Mesenchymal stem cell (in vitro differentiated cells and primary cell): ENCODE data around the gene FBXL2.
"Not testable (repeated sequence)": the region's sequence is repeated elsewhere in the genome, so short reads cannot be mapped to it uniquely, and the experiment has no call there.

Experiments
- DNase-seq: peaks from one replicate; pipeline ENCODE4 v3.0.0-alpha.2; 2013
- H2AFZ ChIP-seq: one replicate; pipeline ENCODE4 v1.6.1; 2013; ENCODE audit warnings: low read depth, mild to moderate bottlenecking, control low read depth, inconsistent platforms, low read length, moderate library complexity
- H2AK5ac ChIP-seq: 2 replicates; pipeline ENCODE4 v1.6.1; 2013; ENCODE audit warnings: low read length, moderate library complexity, mild to moderate bottlenecking, inconsistent platforms; ENCODE audit not compliant: severe bottlenecking
- H2BK120ac ChIP-seq: one replicate; pipeline ENCODE4 v1.6.1; 2013; ENCODE audit warnings: low read depth, mild to moderate bottlenecking, inconsistent platforms, low read length, moderate library complexity
- H2BK12ac ChIP-seq, 2 experiments: one replicate each; pipeline ENCODE4 v1.6.1; 2013; ENCODE audit warnings: inconsistent platforms in 2 of 2, low read length in 2 of 2, mild to moderate bottlenecking in 2 of 2, moderate library complexity in 2 of 2, control low read depth in 1 of 2
- H2BK15ac ChIP-seq: one replicate; pipeline ENCODE4 v1.6.1; 2013; ENCODE audit warnings: mild to moderate bottlenecking, low read depth, inconsistent platforms; ENCODE audit not compliant: poor library complexity, severe bottlenecking
- H2BK5ac ChIP-seq: 2 replicates; pipeline ENCODE4 v1.6.1; 2013; ENCODE audit warnings: low read depth, mild to moderate bottlenecking, low read length, control low read depth, inconsistent platforms; ENCODE audit not compliant: poor library complexity, severe bottlenecking
- H3K14ac ChIP-seq, 2 experiments: one replicate each; pipeline ENCODE4 v1.6.1; 2013; ENCODE audit warnings: inconsistent platforms in 2 of 2, low read length in 2 of 2, control low read depth in 1 of 2, mild to moderate bottlenecking in 1 of 2, moderate library complexity in 1 of 2
- H3K18ac ChIP-seq, 2 experiments: one replicate each; pipeline ENCODE4 v1.6.1; 2013; ENCODE audit warnings: inconsistent platforms in 2 of 2, low read length in 2 of 2, control low read depth in 1 of 2, low read depth in 1 of 2, mild to moderate bottlenecking in 1 of 2
- H3K23ac ChIP-seq, 2 experiments: one replicate each; pipeline ENCODE4 v1.6.1; 2013; ENCODE audit warnings: inconsistent platforms in 2 of 2, low read length in 2 of 2, mild to moderate bottlenecking in 2 of 2, moderate library complexity in 2 of 2, control low read depth in 1 of 2
- H3K27ac ChIP-seq: 2 replicates; pipeline ENCODE4 v1.5.1; 2013; ENCODE audit warnings: mild to moderate bottlenecking, moderate library complexity, low read length, control low read depth, inconsistent platforms; ENCODE audit not compliant: poor library complexity, severe bottlenecking
- H3K27me3 ChIP-seq, 2 experiments: 2 replicates each; pipeline versions ENCODE4 v1.6.1 to v1.7.0; 2013; ENCODE audit warnings: low read length in 2 of 2, mild to moderate bottlenecking in 2 of 2, moderate library complexity in 2 of 2, control low read depth in 1 of 2, inconsistent platforms in 1 of 2; ENCODE audit not compliant: control insufficient read depth in 1 of 2, insufficient read depth in 1 of 2
- H3K36me3 ChIP-seq, 2 experiments: 2 replicates each; pipeline versions ENCODE4 v1.6.1 to v1.7.0; 2013; ENCODE audit warnings: low read length in 2 of 2, control low read depth in 1 of 2, inconsistent platforms in 1 of 2, low read depth in 1 of 2, mild to moderate bottlenecking in 1 of 2; ENCODE audit not compliant: insufficient read depth in 2 of 2, control insufficient read depth in 1 of 2
- H3K4ac ChIP-seq, 2 experiments: one replicate each; pipeline ENCODE4 v1.6.1; 2013; ENCODE audit warnings: inconsistent platforms in 2 of 2, low read length in 2 of 2, mild to moderate bottlenecking in 2 of 2, moderate library complexity in 2 of 2, control low read depth in 1 of 2, low read depth in 1 of 2
- H3K4me1 ChIP-seq: 2 replicates; pipeline ENCODE4 v1.6.1; 2013; ENCODE audit warnings: low read depth, low read length, control low read depth; ENCODE audit not compliant: control insufficient read depth, insufficient read depth
- H3K4me2 ChIP-seq: 2 replicates; pipeline ENCODE4 v1.6.1; 2013; ENCODE audit warnings: low read length, mild to moderate bottlenecking, inconsistent platforms; ENCODE audit not compliant: poor library complexity, severe bottlenecking
- H3K4me3 ChIP-seq, 2 experiments: 2 replicates each; pipeline versions ENCODE4 v1.5.1 to v1.7.0; 2013; ENCODE audit warnings: low read length in 2 of 2, mild to moderate bottlenecking in 2 of 2, control low read depth in 1 of 2, low read depth in 1 of 2; ENCODE audit not compliant: insufficient read depth in 1 of 2
- H3K79me1 ChIP-seq: replicated peaks from 2 replicates; pipeline ENCODE4 v1.6.1; 2013; ENCODE audit warnings: mild to moderate bottlenecking, control low read depth, low read length, inconsistent platforms; ENCODE audit not compliant: poor library complexity, severe bottlenecking
- H3K9ac ChIP-seq: 2 replicates; pipeline ENCODE4 v1.7.0; 2013; ENCODE audit warnings: mild to moderate bottlenecking, low read length, moderate library complexity
- H3K9me3 ChIP-seq: 2 replicates; pipeline ENCODE4 v1.7.0; 2013; ENCODE audit warnings: mild to moderate bottlenecking, low read length; ENCODE audit not compliant: control insufficient read depth
- H4K8ac ChIP-seq: one replicate; pipeline ENCODE4 v1.6.1; 2013; ENCODE audit warnings: inconsistent platforms, mild to moderate bottlenecking, low read length, moderate library complexity
- H4K91ac ChIP-seq: one replicate; pipeline ENCODE4 v1.6.1; 2013; ENCODE audit warnings: mild to moderate bottlenecking, low read length, inconsistent platforms
- WGBS: methylation state at CpG from one replicate; pipeline ENCODE4 v1.1.7; 2013; ENCODE audit warnings: mixed read lengths; 5-methylcytosine and 5-hydroxymethylcytosine counted together

The FBXL2 gene

DNA sequence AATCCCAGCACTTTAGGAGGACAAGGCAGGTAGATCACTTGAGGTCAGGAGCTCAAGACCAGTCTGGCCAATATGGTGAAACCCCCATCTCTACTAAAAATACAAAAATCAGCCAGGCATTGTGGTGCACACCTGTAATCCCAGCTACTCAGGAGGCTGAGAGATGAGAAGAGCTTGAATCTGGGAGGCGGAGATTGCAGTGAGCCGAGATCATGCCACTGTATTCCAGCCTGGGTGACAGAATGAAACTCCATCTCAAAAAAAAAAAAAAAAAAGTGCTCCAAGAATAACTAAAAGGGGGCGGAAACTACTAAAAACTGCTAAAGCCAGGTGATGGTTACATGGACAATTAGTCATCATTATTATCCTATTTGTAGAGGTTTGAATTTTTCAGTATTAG is 133.6 kb downstream of the FBXL2 start:
- H3K4ac ChIP-seq, H2BK15ac ChIP-seq, DNase-seq, H3K23ac ChIP-seq, H2BK120ac ChIP-seq, H3K9me3 ChIP-seq, H3K4me3 ChIP-seq, H2AFZ ChIP-seq, H2AK5ac ChIP-seq, H3K27me3 ChIP-seq, H2BK5ac ChIP-seq, H4K8ac ChIP-seq, H3K14ac ChIP-seq, H2BK12ac ChIP-seq, H4K91ac ChIP-seq, H3K18ac ChIP-seq, H3K4me1 ChIP-seq, H3K9ac ChIP-seq, H3K4me2 ChIP-seq, H3K27ac ChIP-seq: not testable (repeated sequence)
- peaks cover 26 to 90% of the 10 kb centered on the region in 2 experiments for H3K36me3 ChIP-seq
- 93% methylated on average over 2 of the region's 3 CpGs for WGBS
- peaks cover 25% of the 10 kb centered on the region for H3K79me1 ChIP-seq

DNA sequence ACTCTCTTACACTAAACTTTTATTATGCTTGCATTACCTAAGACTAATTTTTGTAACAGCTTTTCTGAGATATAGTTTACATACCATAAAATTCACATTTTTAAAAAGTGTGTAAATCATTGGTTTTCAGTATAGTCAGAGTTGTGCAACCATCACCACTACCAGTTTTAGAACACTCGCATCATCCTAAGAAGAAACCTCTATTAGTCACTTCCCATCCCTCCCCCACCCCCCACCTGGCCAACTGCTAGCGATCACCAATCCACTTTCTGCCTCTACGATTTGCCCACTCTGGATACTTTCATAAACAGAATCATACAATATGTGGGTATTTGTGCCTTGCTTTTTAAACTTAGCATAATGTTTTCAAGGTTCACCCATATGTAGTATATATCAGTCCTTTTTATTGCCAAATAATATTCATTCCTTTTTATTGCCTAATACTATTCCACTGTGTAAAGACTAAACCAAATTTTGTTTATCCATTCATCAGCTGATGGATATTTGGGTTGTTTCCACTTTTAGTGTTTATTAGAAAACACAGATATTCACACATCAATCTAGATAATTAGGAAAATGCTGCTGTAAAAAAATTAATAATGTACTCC is 139.9 kb downstream of the FBXL2 start:
- 33% methylated on average over 1 of the region's 3 CpGs for WGBS
- no peaks in the 10 kb centered on the region for H3K9me3 ChIP-seq
- no peak overlapping the region for H2BK12ac ChIP-seq

DNA sequence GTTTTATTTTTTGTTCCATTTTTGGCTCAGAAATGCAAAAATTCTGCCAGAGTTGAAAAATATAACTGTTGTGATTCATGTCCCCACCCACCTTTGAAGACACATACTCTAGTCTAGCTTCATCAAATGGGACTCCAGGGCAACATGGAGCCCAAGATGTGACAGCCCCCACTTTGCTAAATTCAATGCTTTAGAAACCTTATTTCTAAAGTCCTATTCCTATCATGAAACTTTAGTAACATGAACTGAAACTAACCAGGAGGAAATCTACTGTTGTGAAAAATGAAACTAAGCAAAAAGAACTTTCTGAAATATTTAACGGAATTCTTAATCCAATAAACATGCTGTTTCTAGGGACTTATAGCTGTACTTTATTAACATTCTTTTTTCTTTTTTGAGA is 142.7 kb downstream of the FBXL2 start:
- H2AK5ac ChIP-seq = no peak overlapping the region
- no peak overlapping the region for H3K27ac ChIP-seq
- H4K91ac ChIP-seq = no peak overlapping the region
- no peaks in the 10 kb centered on the region for H3K27me3 ChIP-seq
- no peak for DNase-seq
- 100% methylated on average over 1 of the region's 1 CpG for WGBS
- no peak overlapping the region for H3K23ac ChIP-seq
- H3K18ac ChIP-seq = no peak overlapping the region
- H2BK5ac ChIP-seq = no peak overlapping the region
- no peak overlapping the region for H3K14ac ChIP-seq
- H3K4me3 ChIP-seq = no peak overlapping the region
- H3K36me3 ChIP-seq = peaks cover 20 to 81% of the 10 kb centered on the region in 2 experiments
- no peak overlapping the region for H3K4me2 ChIP-seq
- no peak overlapping the region for H2BK12ac ChIP-seq
- H3K4me1 ChIP-seq = no peaks in the 10 kb centered on the region
- H4K8ac ChIP-seq = no peak overlapping the region
- no peaks in the 10 kb centered on the region for H3K9me3 ChIP-seq
- no peak overlapping the region for H3K9ac ChIP-seq
- no peak overlapping the region for H2BK120ac ChIP-seq
- no peak overlapping the region for H3K4ac ChIP-seq
- H3K79me1 ChIP-seq = peaks cover 20% of the 10 kb centered on the region
- no peak overlapping the region for H2BK15ac ChIP-seq
- H2AFZ ChIP-seq = no peak overlapping the region

More for the DNA sequence above, 139.9 kb downstream of the FBXL2 start:
- Histone ChIP-seq H2AFZ (no peak overlapping the region), H4K91ac (no peak overlapping the region), H2AK5ac (no peak overlapping the region), H3K23ac (no peak overlapping the region), H2BK15ac (no peak overlapping the region), H3K27ac (no peak overlapping the region), H3K27me3 (no peaks in the 10 kb centered on the region), H3K4me3 (no peak overlapping the region), H3K4me2 (no peak overlapping the region), H3K4ac (no peak overlapping the region), H2BK5ac (no peak overlapping the region), H4K8ac (no peak overlapping the region), H3K36me3 (peaks cover 29 to 78% of the 10 kb centered on the region in 2 experiments), H3K14ac (no peak overlapping the region), H2BK120ac (no peak overlapping the region), H3K18ac (no peak overlapping the region), H3K4me1 (no peaks in the 10 kb centered on the region), H3K79me1 (peaks cover 24% of the 10 kb centered on the region), H3K9ac (no peak overlapping the region)
- DNase-seq = peak; percentile 46

DNA sequence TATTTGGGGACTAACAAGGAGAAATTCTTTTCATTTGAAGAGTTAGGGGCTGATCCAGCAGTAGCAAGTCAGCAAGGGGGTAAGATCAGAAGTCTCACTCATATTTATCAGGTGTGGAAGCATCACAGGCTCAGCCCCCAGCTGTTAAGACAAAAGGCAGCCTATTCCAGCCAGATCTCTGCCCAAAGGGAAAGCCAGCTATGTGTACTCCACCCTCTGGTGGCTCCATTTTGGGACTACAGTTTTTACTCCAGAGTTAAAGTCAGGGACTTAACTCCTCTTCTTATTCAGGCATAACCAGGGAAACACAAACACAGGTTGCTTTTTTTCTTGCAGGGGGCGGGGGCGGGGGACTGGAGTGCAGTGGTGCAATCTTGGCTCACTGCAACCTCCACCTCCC is 143.7 kb downstream of the FBXL2 start:
- DNase-seq = no peak
- H3K9ac ChIP-seq = no peak overlapping the region
- no peak overlapping the region for H3K14ac ChIP-seq
- WGBS = 98% methylated on average over 2 of the region's 2 CpGs
- no peak overlapping the region for H2BK15ac ChIP-seq
- no peak overlapping the region for H2AFZ ChIP-seq
- no peaks in the 10 kb centered on the region for H3K9me3 ChIP-seq
- H2AK5ac ChIP-seq = no peak overlapping the region
- H4K91ac ChIP-seq = no peak overlapping the region
- H4K8ac ChIP-seq = no peak overlapping the region
- peaks cover 17 to 73% of the 10 kb centered on the region in 2 experiments for H3K36me3 ChIP-seq
- H3K27me3 ChIP-seq = no peaks in the 10 kb centered on the region
- H3K4me1 ChIP-seq = no peaks in the 10 kb centered on the region
- no peak overlapping the region for H3K23ac ChIP-seq
- H3K4me3 ChIP-seq = no peak overlapping the region
- no peak overlapping the region for H2BK5ac ChIP-seq
- no peak overlapping the region for H3K4me2 ChIP-seq
- H2BK120ac ChIP-seq = no peak overlapping the region
- H3K4ac ChIP-seq = no peak overlapping the region
- H2BK12ac ChIP-seq = no peak overlapping the region
- H3K18ac ChIP-seq = no peak overlapping the region
- H3K27ac ChIP-seq = no peak overlapping the region
- peaks cover 16% of the 10 kb centered on the region for H3K79me1 ChIP-seq
